ENCODE data around the gene COPB2. TPM values are rescaled to one million over a fixed set of nuclear protein-coding genes. Genes with fewer than 3 reads are reported as not detected.

Gene COPB2
- total RNA-seq: 168 and 249 TPM in 2 replicates

GRCh38 chr3:139389552-139390368 lies at the start of gene COPB2:
Gene COPB2 (minus strand): TSS chr3:139389647. CDS start chr3:139389550, 97 bp downstream.

GRCh38 chr3:139343895-139344856 lies 45.3 kb downstream of the COPB2 start, which contains the start of gene MRPS22:
Gene MRPS22 (plus strand): TSS chr3:139344020. CDS start chr3:139344027, 7 bp downstream.

Small RNA genes within 50 kb of the gene (small RNA-seq; reads per million reads assigned to genes)
- gene RF00026: not detected

Other genes with a start within 250 kb of the COPB2 start
- gene MRPS22, start 45.6 kb downstream of the COPB2 start, total RNA-seq: 59.3 and 69.9 TPM in 2 replicates
- not detected in 2 replicates for gene RBP2, start 86.9 kb upstream of the COPB2 start, total RNA-seq
- gene RBP1, start 150.1 kb upstream of the COPB2 start, total RNA-seq: 4.4 and 8.6 TPM in 2 replicates

Data from placental epithelial cell (primary cell).